ENCODE results near the gene LY6G6F.
A peak's percentile ranks its signal among the peaks of the same experiment; 100 is the strongest.

Gene LY6G6F

GRCh38 chr6:31663961-31664789 lies 42.5 kb upstream of the LY6G6F start:
- peaks cover 6% of the 10 kb centered on the region for H3K4me1 ChIP-seq (ENCODE audit: control insufficient read depth, low read depth, low read length)
- H3K36me3 ChIP-seq (ENCODE audit: control insufficient read depth, low read depth, low read length), result peaks cover 36% of the 10 kb centered on the region

GRCh38 chr6:31664790-31665500 lies 41.7 kb upstream of the LY6G6F start, which contains the start of gene GPANK1:
TSS of gene GPANK1 (minus strand) at chr6:31664997. CDS start at chr6:31664478, 519 bp downstream.
- Histone ChIP-seq H3K36me3 (ENCODE audit: control insufficient read depth, low read depth, low read length) (peaks cover 43% of the 10 kb centered on the region), H3K9ac (ENCODE audit: low read length) (peak within 1 kb of the TSS; percentile 92), H3K9me3 (ENCODE audit: control insufficient read depth, low read depth, low read length) (no peaks in the 10 kb centered on the region), H3K4me3 (ENCODE audit: low read length) (peak within 1 kb of the TSS; percentile 84), H3K27me3 (ENCODE audit: control insufficient read depth, insufficient read depth, low read length) (no peaks in the 10 kb centered on the region), H3K27ac (ENCODE audit: low read length) (peak within 1 kb of the TSS; percentile 87), H3K4me1 (ENCODE audit: control insufficient read depth, low read depth, low read length) (peaks cover 6% of the 10 kb centered on the region)

More at GRCh38 chr6:31663961-31664789, 42.5 kb upstream of the LY6G6F start:
- Histone ChIP-seq H3K27ac (ENCODE audit: low read length) (peak overlapping the region; percentile 87), H3K4me3 (ENCODE audit: low read length) (peak overlapping the region; percentile 84), H3K27me3 (ENCODE audit: control insufficient read depth, insufficient read depth, low read length) (no peaks in the 10 kb centered on the region), H3K9me3 (ENCODE audit: control insufficient read depth, low read depth, low read length) (no peaks in the 10 kb centered on the region), H3K9ac (ENCODE audit: low read length) (peak overlapping the region; percentile 92)

GRCh38 chr6:31665501-31666336 lies 40.9 kb upstream of the LY6G6F start, which contains the start of gene CSNK2B:
TSS of gene CSNK2B (plus strand) at chr6:31666080. CDS start at chr6:31666832, 752 bp downstream.
- H3K9me3 ChIP-seq (ENCODE audit: control insufficient read depth, low read depth, low read length), result no peaks in the 10 kb centered on the region
- peak within 1 kb of the TSS; percentile 84 for H3K4me3 ChIP-seq (ENCODE audit: low read length)
- H3K4me1 ChIP-seq (ENCODE audit: control insufficient read depth, low read depth, low read length), result peaks cover 6% of the 10 kb centered on the region
- peak within 1 kb of the TSS; percentile 92 for H3K9ac ChIP-seq (ENCODE audit: low read length)
- peak within 1 kb of the TSS; percentile 87 for H3K27ac ChIP-seq (ENCODE audit: low read length)
- H3K27me3 ChIP-seq (ENCODE audit: control insufficient read depth, insufficient read depth, low read length), result no peaks in the 10 kb centered on the region
- H3K36me3 ChIP-seq (ENCODE audit: control insufficient read depth, low read depth, low read length), result peaks cover 51% of the 10 kb centered on the region

GRCh38 chr6:31666337-31666965 lies 40.2 kb upstream of the LY6G6F start:
- H3K4me3 ChIP-seq (ENCODE audit: low read length), result peak overlapping the region; percentile 84
- H3K9me3 ChIP-seq (ENCODE audit: control insufficient read depth, low read depth, low read length), result no peaks in the 10 kb centered on the region
- H3K4me1 ChIP-seq (ENCODE audit: control insufficient read depth, low read depth, low read length), result peaks cover 3% of the 10 kb centered on the region
- H3K9ac ChIP-seq (ENCODE audit: low read length), result peak overlapping the region; percentile 74
- peak overlapping the region; percentile 22 for H3K27ac ChIP-seq (ENCODE audit: low read length)
- H3K36me3 ChIP-seq (ENCODE audit: control insufficient read depth, low read depth, low read length), result peaks cover 58% of the 10 kb centered on the region
- no peaks in the 10 kb centered on the region for H3K27me3 ChIP-seq (ENCODE audit: control insufficient read depth, insufficient read depth, low read length)

GRCh38 chr6:31669676-31670075 lies 37.0 kb upstream of the LY6G6F start, which contains the start of gene LY6G5B:
TSS of gene LY6G5B (plus strand) at chr6:31669976. CDS start at chr6:31670951, 975 bp downstream.
- H3K36me3 ChIP-seq (ENCODE audit: control insufficient read depth, low read depth, low read length), result peaks cover 56% of the 10 kb centered on the region
- no peaks in the 10 kb centered on the region for H3K27me3 ChIP-seq (ENCODE audit: control insufficient read depth, insufficient read depth, low read length)
- no peaks in the 10 kb centered on the region for H3K4me1 ChIP-seq (ENCODE audit: control insufficient read depth, low read depth, low read length)
- H3K4me3 ChIP-seq (ENCODE audit: low read length), result no peak within 1 kb of the TSS
- no peaks in the 10 kb centered on the region for H3K9me3 ChIP-seq (ENCODE audit: control insufficient read depth, low read depth, low read length)
- no peak within 1 kb of the TSS for H3K27ac ChIP-seq (ENCODE audit: low read length)
- H3K9ac ChIP-seq (ENCODE audit: low read length), result no peak within 1 kb of the TSS

GRCh38 chr6:31676322-31676903 lies 30.3 kb upstream of the LY6G6F start:
- Histone ChIP-seq H3K9me3 (ENCODE audit: control insufficient read depth, low read depth, low read length) (no peaks in the 10 kb centered on the region), H3K4me3 (ENCODE audit: low read length) (no peak overlapping the region), H3K36me3 (ENCODE audit: control insufficient read depth, low read depth, low read length) (peaks cover 9% of the 10 kb centered on the region), H3K4me1 (ENCODE audit: control insufficient read depth, low read depth, low read length) (no peaks in the 10 kb centered on the region), H3K9ac (ENCODE audit: low read length) (no peak overlapping the region), H3K27ac (ENCODE audit: low read length) (no peak overlapping the region), H3K27me3 (ENCODE audit: control insufficient read depth, insufficient read depth, low read length) (peaks cover 14% of the 10 kb centered on the region)

- no peak overlapping the region for H3K9ac ChIP-seq (ENCODE audit: low read length)
Observed at GRCh38 chr6:31676904-31677303, 29.8 kb upstream of the LY6G6F start.

GRCh38 chr6:31677955-31678354 lies 28.7 kb upstream of the LY6G6F start:
- H3K4me3 ChIP-seq (ENCODE audit: low read length), result no peak overlapping the region
- H3K4me1 ChIP-seq (ENCODE audit: control insufficient read depth, low read depth, low read length), result no peaks in the 10 kb centered on the region
- no peak overlapping the region for H3K9ac ChIP-seq (ENCODE audit: low read length)
- no peaks in the 10 kb centered on the region for H3K36me3 ChIP-seq (ENCODE audit: control insufficient read depth, low read depth, low read length)
- no peak overlapping the region for H3K27ac ChIP-seq (ENCODE audit: low read length)
- peaks cover 29% of the 10 kb centered on the region for H3K27me3 ChIP-seq (ENCODE audit: control insufficient read depth, insufficient read depth, low read length)
- H3K9me3 ChIP-seq (ENCODE audit: control insufficient read depth, low read depth, low read length), result no peaks in the 10 kb centered on the region

More at GRCh38 chr6:31676904-31677303, 29.8 kb upstream of the LY6G6F start:
- Histone ChIP-seq H3K36me3 (ENCODE audit: control insufficient read depth, low read depth, low read length) (peaks cover 4% of the 10 kb centered on the region), H3K9me3 (ENCODE audit: control insufficient read depth, low read depth, low read length) (no peaks in the 10 kb centered on the region), H3K27me3 (ENCODE audit: control insufficient read depth, insufficient read depth, low read length) (peaks cover 18% of the 10 kb centered on the region), H3K4me3 (ENCODE audit: low read length) (no peak overlapping the region), H3K4me1 (ENCODE audit: control insufficient read depth, low read depth, low read length) (no peaks in the 10 kb centered on the region), H3K27ac (ENCODE audit: low read length) (no peak overlapping the region)

- Histone ChIP-seq H3K4me3 (ENCODE audit: low read length) (peak within 1 kb of the TSS; percentile 65), H3K9ac (ENCODE audit: low read length) (no peak within 1 kb of the TSS), H3K36me3 (ENCODE audit: control insufficient read depth, low read depth, low read length) (no peaks in the 10 kb centered on the region), H3K4me1 (ENCODE audit: control insufficient read depth, low read depth, low read length) (peaks cover 5% of the 10 kb centered on the region), H3K27ac (ENCODE audit: low read length) (no peak within 1 kb of the TSS), H3K9me3 (ENCODE audit: control insufficient read depth, low read depth, low read length) (no peaks in the 10 kb centered on the region), H3K27me3 (ENCODE audit: control insufficient read depth, insufficient read depth, low read length) (peaks cover 29% of the 10 kb centered on the region)
Observed at GRCh38 chr6:31680226-31681134, 26.2 kb upstream of the LY6G6F start, which contains the start of gene LY6G5C. TSS of gene LY6G5C (minus strand) at chr6:31681067. CDS start at chr6:31680373, 694 bp downstream.

Measured in iPS-18a (cell line).